CD4-positive, alpha-beta T cell treated with Interleukin-15 for 1 hour (primary cell): Measurements from ENCODE around the gene ACSM5.
"Not testable (repeated sequence)": the region's sequence is repeated elsewhere in the genome, so short reads cannot be mapped to it uniquely, and the experiment has no call there.

ENCODE experiments used
- DNase-seq: peaks from one replicate; pipeline ENCODE4 v3.0.0-alpha.2; 2020

The ACSM5 gene

GRCh38 chr16:20453633-20454032, 44.3 kb downstream of the ACSM5 start:
- DNase-seq, result not testable (repeated sequence)

DNA sequence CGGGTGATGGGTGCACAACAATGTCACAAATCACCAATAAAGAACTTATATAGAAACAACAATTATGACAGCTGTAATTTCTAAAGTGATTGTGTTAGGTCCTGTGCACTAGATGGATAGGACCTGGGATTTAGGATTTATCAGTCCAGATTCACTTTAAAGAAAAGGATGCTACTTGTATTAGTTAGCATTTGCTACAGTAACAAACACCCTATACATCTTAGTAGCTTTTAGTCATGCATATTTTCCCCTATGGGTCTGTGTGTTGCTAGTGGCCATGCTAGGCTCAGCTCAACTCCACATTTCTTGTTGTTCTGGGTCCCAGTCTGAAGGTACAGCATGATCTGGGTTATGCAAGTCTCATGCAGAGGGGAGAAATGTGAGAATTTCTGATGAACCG, 49.9 kb downstream of the ACSM5 start:
- not testable (repeated sequence) for DNase-seq

DNA sequence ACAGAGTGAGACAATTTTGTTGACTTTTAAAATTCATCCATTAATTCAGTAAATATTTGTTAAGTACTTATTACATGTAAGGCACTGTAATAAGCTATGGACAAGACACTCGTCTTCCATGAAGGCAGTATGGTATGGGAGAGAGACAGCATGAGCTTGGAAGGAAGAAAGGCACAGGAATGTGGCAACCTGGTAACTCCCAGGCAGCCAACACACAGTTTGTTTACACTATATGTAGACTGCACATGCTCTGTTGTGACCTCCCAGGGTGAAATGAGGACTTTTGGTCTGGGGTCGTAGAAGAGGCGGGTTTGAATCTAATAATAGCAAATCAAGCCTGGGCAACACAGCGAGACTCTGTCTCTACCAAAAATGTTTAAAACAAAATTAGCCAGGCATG, 51.0 kb downstream of the ACSM5 start:
- not testable (repeated sequence) for DNase-seq

DNA sequence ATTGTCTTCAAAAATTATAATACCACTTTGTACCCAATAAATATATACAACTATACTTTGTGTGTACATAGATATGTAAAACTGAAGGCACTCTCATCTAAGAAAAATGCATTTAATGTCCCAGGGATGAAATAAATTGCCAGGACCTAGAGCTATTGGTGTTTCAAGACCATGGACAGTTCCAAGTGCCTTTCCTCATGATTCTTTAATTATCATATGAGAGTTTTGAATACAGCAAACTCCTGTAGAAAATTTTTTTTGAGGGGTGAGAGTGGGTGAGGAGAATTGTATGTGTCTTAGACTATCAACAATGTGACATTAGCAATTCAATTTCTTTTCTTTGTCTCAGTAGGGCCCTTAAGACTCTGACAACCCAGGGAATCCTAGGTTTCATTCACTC, 59.6 kb downstream of the ACSM5 start:
- DNase-seq, result not testable (repeated sequence)

DNA sequence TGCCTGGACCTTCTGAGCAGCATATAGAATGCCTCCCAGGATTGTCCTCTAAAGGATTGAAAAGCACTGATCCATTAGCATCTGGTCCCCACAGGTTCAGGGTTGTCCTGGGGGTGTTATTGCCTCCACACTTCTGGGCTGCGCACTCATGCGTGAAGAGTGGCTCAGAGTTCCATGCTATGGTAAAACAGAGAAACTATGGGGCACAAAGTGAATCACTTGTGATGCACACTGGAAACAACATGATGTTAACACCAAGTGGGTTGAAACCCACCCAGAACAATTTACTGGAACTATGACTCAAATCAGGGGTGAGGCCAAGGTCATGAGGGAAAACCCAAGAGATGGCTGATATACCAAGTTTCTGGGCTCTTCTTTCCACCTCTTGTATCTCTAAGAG, 60.6 kb downstream of the ACSM5 start:
- not testable (repeated sequence) for DNase-seq

DNA sequence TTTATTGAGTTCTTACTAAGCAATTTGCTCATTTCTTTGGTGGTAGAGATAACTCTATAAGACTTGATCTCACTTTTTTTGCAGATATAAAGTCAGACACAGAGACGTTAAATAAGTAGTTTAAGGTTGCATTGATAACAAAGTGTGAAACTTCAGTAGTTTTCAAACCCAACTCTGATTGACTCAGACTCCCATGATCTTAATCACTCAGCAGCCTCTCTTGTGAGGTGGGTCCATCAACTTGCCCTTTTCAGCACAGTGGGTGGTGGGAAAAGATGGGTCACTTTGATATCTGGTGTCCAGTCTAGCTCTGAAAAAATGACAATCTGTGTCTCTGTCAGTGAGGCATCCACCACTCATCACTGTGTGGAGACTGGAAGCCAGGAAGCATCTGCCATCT, 61.4 kb downstream of the ACSM5 start:
- DNase-seq, result not testable (repeated sequence)

GRCh38 chr16:20477188-20477744, 67.9 kb downstream of the ACSM5 start:
- DNase-seq, result not testable (repeated sequence)

- DNase-seq, result not testable (repeated sequence)
Observed at GRCh38 chr16:20483989-20484388, 74.7 kb downstream of the ACSM5 start.

DNA sequence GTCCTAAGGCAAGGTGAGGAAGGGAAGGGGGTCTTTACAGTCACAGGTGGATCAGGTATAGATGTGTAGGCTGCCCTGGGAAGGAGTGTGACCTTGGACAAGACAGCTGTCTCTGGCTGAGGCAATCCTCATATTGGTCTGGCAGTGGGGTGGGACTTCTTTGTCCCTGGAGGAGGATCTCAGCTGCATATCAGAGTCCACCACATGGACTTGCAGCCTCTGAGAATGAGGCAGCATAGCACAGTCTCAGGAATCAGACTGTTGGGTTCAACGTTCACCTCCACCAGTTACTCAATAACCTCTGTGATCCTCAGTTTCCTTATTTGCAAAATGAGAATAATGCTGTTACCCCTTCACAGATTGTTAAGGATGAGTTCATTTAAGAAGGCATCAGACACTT, 75.4 kb downstream of the ACSM5 start:
- DNase-seq, result no peak

- DNase-seq, result no peak
Observed at GRCh38 chr16:20485408-20485807, 76.1 kb downstream of the ACSM5 start.
